HG02840 (cell line): Measurements from ENCODE around the gene CDNF.
A peak's percentile ranks its signal among the peaks of the same experiment; 100 is the strongest.
"Not testable (repeated sequence)": the region's sequence is repeated elsewhere in the genome, so short reads cannot be mapped to it uniquely, and the experiment has no call there.

ENCODE experiments used
- ATAC-seq: cut with Tn5 transposase; IDR thresholded peaks from one replicate; pipeline ENCODE4 v1.9.1; 2021; ENCODE audit warnings: mild to moderate bottlenecking, moderate library complexity, moderate number of reproducible peaks; ENCODE audit not compliant: unreplicated experiment, low FRiP score

CDNF gene

DNA sequence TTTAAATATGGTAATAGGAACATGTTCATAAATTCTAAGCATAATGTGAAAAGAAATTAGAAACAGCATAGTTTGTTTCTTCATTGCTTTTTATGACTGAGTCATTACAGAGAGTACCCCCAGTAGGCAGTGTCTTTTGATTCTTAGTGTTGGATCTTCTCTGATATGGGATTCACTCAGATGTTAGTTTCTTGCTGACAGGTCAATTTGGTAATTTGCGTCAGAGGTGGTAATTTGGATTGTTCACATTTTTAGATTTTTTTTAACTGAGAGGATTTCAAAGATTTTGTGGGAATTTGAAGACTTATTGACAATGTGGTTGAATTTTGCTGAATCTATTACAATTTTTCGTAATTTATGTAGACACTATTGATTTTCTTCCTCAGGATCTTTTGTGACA lies 2.3 kb upstream of the CDNF start:
- no peak for ATAC-seq

DNA sequence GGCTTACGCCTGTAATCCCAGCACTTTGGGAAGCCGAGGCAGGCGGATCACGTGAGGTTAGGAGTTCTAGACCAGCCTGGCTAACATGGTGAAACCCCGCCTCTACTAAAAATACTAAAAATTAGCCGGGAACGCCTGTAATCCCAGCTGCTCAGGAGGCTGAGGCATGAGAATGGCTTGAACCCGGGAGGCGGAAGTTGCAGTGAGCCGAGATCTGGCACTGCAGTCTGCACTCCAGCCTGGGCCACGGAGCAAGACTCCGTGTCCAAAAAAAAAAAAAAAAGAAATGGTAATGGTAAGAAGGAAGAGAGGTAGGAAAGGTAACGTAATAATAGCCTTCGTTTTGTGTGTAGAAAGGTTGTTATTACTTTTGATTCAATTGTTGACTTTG lies 1.5 kb upstream of the CDNF start:
- no peak for ATAC-seq

DNA sequence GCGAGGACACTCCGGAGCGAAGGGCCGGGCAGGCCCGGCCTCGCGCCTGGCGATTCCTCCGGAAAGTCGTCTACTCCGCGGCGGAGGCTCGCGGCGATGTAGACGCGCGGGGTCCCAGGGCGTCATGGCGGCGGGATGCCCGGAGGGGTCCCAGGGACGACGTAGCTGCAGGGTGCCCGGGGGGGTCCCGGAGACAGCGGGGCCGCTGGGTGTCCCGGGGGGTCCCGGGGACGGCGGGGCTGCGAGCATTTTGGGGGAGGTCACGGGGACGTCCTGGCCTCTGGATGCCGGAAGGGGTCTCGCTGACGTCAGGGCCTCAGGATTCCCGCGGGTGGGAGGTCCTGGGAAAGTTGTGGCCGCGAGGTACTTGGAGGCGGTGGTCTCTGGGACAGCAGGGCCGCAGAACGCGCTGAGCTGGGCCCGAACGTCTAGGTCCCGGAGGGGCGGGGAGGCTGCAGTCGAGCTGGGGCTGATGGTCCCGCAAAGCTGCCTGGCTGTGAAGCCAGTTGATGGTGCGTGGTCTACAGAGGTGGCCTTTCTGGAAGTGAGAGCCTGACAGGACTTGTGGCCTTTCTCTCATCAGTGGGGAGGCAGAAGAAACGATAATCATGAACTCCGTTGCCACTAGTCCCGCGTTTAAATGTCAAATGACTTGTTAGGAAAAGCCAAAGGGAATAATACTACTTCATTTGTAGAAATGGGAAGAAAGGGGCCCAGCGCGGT lies 906 bp upstream of the CDNF start:
- peak; percentile 0 for ATAC-seq

DNA sequence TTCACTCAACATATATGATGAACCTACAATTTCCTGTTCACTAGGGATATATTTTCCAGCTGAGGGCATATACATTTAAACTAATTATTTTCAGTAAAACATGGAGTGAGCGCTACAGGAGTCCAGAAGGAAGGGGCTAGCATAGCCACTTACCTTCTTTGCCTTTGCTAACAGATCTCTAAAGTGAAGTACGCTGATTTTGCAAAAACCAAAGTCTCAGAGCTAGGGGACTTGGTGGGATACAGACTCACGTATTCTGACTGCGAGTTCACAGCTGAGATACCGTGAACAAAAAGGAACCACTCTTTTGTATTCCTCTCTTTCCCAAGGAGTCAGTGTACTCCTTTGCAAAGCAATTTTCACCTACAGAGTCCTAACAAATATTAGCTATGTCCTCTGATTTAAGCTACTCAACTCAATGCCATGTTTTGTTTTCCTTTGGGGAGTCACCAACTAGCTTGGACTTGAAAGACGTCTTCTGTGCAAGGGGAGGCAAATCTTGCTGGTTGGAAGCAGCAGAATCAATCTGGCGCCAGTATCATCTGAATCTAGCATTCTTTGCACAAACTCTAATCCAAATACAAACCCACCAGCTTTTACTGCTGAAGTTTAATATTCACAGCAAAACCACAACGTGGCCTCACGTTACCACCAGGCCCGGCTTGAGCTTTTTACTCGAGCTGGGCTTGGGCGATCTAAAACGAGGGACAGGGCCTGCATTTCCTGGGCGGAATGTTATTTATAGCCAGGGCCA lies 657 bp downstream of the CDNF start:
- ATAC-seq = no peak

DNA sequence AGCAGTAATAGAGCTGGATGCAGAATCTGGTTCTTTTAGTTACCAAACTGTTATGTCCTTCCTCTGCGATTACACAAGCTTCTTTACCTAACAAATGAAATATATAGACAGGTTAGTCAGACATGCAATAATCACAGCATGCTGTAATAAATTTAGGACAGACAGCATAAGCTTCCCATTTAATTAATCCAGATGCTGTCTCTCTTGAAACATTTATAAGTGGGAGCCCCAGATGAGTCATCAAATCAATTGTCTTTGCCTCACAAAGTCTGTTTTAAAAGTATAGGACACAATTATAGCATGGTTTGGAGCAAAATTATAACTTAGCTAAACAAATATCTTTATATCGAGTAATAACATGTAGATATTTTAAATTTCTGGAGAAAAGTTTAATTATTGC lies 1.6 kb downstream of the CDNF start:
- ATAC-seq = no peak

DNA sequence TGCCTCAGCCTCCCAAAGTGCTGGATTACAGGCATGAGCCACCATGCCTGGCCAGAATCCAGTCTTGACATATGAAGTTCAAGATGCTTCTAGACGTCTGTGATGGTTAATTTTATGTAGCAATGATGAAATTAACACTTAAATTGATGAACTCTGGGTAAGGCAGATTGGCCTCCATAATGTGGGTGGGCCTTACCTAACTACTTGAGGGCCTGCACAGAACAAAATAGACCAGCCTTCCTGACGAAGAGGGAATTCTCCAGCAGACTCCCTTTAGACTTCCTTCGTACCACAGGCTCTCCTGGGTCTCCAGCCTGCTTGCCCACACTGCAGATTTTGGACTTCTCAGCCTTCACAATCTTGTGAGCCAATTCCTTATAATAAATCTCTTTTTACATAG lies 4.7 kb downstream of the CDNF start:
- ATAC-seq = no peak

DNA sequence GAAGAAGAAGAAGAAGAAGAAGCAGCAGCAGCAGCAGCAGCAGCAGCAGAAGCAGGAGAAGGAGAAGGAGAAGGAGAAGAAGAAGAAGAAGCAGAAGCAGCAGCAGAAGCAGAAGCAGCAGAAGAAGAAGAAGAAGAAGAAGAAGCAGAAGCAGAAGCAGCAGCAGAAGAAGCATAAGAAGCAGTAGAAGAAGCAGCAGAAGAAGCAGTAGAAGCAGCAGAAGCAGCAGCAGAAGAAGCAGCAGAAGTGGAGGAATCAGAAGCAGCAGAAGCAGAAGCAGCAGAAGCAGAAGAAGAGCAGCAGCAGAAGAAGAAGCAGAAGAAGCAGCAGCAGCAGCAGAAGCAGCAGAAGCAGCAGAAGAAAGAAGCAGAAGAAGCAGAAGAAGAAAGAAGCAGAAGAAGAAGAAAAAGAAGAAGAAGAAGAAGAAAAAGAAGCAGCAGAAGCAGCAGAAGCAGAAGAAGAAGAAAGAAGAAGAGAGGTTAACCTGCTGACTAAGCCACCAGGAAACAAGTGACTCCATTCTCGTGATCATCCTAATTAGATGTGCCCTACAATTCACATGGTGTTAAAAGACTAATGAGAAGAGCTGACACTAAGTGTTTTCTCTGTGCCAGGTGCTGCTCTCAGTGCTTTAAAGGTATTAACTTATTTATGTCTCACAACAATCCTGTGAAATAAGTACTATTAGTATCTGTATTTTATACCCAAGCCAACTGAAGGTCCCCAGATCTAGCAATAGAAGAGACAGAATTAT lies 11.6 kb downstream of the CDNF start:
- ATAC-seq = no peak

DNA sequence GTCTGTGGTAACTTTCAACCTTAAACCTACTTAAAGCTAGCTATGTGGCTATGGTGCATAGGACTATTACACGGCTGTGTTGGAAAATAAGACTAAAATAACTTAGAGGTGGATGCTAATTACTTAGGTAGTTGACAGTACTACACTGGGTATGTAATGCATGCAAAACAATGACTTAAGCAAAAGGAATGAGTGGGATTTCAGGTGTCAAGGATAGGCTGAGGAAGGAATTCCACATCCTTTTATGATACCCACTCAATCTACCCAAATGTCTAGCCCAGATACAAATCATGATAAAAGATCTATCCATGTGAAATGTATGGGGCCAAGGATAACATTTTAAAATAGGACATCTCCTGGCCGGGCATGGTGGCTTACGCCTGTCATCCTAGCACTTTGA lies 13.9 kb downstream of the CDNF start:
- no peak for ATAC-seq

DNA sequence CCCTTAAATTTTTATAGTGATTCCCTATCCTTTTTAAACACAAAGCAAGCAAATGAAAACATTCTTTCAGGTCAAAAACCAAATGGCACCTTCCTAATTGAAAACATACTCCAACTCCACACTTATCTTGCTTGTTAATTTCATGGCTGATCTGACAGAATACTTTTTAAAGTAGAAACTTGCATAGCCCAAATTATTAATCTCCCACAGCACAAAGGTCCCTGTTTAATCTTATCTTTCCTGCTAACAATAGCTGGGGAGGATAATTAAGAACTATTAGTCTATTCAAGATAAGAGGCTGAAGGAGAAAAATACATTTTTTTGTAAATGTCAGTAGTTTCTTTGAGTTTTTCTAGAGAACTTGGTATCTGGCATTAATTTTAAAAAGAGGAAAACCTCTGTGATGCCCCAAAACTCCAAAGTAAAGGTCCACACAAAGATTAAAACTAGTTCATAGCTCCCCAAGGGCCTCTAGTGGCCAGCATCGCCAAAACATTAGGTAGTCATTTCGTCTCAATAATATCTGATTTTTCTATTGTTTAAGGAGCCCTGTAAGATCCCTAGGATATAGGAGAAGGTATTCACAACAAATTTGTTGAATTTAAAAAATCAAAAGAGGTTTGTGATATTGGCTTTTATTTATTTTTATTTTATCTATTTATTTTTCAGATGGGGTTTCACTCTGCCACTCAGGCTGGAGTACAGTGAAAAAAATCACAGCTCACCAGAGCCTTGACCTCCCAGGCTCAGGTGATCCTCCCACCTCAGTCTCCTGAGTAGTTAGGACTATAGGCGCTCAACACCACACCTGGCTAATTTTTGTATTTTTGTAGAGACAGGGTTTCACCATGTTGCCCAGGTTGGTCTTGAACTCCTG lies 14.7 kb downstream of the CDNF start:
- ATAC-seq = no peak

DNA sequence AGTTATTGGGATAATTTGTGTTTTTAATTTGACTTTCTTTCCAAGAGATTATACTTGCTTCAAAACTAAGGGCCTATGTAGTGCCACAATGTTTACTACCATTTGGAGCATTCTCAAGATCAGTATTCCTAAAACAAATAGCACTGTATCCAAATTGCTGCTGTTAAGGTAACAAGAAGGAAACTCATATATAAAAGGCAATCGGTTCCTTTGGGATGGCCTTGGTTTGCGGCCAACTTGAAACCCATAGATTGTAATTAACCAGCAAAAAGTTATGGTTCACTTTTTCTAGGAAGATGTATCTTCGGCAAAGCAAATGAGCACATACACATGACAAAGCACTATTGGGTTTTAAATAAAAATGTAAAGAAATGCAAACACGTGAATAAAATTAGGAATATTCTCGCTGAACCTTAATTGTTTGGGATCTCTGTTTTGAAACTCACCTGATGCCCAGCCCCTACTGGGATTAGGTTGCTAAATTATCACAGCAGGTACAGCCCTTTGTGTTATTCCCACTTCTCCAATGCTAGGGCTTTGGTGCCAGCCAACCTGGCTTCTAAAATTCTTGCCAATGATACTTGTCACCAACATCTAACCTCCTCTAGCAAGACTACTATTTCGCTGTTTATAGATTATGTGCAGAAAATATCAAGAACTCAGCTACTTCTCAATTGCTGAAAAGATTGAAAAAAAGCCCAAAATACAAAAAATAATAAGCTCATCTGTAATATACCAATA lies 16.0 kb downstream of the CDNF start:
- no peak for ATAC-seq

DNA sequence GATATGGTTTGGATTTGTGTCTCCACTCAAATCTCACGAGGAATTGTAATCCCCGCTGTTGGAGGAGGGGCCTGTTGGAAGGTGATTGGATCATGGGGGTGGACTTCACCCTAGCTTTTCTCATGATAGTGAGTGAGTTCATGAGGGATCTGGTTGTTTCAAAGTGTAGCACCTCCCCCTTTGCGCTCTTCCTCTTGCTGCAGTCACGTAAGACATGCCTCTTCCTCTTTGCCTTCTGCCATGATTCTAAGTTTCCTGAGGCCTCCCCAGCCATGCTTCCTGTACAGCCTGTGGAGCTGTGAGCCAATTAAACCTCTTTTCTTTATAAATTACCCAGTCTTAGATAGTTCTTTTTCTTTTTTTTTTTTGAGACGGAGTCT lies 17.1 kb downstream of the CDNF start:
- no peak for ATAC-seq

DNA sequence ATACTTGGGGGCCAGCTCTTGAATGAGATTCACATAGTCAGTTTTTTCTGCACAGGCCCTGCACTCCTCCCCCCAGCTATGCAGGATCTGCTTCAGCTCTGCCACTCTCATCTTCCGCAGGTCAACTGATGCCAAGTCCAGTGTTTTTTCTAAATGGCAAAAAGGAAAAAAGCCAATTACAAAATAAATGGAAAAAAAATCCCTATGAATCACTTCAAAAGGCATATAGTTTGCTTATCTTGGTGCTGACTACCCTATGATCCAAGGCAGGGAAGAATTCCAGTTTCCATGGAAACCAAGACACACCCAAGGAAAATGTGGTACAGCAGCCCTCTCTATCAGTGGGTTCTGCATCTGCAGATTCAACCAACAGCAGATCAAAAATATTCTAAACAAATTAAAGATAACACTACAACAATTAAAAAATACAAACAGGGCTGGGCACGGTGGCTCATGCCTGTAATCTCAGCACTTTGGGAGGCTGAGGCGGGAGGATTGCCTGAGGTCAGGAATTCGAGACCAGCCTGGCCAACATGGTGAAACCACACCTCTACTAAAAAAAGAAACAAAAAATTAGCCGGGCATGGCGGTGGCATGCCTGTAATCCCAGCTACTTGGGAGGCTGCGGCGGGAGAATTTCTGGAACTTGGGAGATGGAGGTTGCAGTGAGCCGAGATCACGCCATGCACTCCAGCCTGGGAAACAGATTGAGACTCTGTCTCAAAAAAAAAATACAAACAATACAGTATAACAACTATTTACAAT lies 17.6 kb downstream of the CDNF start:
- ATAC-seq = no peak

DNA sequence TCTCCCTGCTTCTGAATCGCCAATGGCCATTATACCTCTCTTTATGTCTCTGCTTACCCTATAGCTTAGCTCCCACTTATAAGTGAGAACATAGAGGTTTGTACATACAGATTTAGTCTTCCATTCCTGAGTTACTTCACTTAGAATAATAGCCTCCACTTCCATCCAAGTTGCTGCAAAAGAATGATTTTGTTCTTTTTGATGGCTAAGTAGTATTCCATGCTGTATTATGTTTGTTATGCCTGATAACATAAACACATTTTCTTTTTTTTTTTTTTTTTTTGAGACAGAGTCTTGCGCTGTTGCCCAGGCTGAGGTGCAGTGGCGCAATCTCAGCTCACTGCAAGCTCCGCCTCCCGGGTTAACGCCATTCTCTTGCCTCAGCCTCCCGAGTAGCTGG lies 21.1 kb downstream of the CDNF start:
- ATAC-seq = not testable (repeated sequence)

DNA sequence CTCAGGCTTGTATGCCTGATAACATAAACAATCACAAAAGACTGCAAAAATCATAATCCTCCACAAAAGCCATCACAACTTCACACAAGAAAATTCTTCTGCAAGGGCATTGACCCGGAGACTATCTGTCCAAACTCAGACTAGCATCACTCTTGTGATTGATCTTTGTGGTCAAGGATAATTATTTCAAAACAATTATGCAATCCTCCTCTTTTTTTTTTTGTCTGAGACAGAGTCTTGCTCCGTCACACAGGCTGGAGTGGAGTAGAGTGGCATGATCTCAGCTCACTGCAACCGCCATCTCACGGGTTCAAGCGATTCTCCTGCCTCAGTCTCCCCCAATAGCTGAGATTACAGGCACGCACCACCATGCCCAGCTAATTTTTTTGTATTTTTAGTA lies 22.2 kb downstream of the CDNF start:
- no peak for ATAC-seq

DNA sequence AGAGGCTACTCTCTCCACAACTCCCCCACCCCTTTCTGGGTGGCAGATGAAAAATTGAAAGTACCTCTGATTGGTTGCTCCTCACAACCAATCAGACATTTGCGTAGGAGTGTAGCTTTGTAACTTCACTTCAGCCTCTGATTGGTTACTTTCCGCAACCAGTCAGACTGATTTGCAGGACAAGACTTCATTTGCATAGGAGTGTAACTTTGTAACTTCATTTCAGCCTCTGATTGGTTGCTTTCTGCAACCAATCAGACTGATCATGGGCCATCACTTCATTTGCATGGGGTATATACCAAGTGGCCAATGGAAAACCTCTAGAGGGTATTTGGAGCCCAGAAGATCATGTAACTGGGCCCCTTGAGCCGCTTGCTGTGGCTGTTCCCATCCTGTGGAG lies 25.6 kb downstream of the CDNF start:
- no peak for ATAC-seq

DNA sequence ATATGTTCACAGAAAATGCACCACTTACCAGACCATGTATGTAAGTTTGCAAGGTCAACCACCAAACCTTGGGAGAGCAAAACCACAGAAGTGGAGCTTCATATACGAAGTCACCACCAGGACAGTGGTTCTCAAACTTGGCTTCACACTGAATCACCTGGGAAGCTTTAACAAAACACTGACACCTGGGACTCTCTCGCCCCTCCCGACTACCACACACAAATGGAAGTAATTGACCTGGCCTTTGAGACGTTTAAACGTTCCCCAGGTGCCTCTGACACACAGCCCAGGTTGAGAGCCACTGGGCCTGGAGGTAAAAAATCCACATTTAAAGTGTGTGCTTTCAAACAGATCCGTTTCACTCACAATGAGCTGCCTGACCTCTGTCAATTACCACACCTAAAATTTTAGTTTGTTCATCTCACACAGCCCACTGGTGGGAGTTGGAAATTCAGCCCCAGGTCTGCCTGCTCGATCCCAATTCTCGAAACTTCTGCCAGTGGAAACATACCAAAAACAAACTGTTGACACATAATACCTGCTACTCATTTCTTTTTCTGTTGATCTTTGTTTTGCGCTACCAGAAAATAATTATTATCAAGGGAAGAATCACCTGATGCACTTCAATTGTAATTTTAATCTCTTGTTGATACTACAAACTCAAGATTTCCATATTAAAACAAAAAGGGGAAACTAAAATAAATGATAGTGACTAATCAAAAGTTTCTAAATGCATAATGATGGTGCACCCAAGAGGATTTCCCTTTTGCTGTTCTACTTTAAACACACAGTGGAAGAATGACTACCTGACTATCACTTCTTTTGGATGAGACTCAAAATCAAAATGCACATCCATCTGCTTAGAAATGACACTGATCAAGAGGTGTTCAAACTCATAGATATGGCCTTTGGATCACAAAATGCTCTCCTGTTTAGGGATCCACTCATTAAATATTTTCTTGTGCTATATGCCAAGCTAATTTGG lies 26.6 kb downstream of the CDNF start:
- no peak for ATAC-seq

DNA sequence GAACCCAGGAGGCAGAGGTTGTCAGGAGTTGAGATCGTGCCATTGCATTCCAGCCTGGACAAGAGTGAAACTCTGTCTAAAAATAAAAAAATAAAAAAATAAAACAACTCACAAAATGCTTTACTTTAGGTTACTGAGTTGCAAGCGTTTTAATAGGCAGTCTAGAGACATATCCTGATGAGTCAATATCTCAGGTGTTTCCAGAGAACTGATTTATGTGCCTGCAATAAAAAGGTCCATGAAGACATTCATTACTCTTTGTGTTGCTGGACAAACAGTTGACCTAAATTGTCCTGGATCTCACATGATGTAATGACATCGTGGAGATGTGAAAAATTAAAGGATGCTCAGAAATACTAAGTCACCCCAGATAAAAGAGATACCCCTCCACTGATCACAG lies 31.5 kb downstream of the CDNF start:
- no peak for ATAC-seq

DNA sequence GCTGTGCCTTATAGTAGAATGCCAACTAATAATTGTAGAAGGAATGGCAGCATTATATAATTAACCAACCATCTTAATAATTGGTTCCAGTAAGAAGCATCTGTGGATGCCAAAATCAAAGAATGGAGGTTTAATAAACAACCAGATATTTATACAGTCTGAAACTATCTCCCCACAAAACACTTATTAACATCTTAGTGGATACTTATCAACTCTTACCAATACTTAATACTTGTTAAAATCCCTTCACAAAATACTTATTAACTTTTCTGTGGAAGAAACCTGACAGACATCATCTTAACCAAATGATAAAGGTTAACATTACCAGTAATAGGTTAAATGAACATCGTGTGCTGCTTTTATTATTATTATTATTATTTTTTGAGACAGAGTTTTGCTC lies 34.0 kb downstream of the CDNF start:
- no peak for ATAC-seq
